ENCODE measurements around the gene ARRDC1.

- no peak for TF ChIP-seq EZH2 (IDR thresholded peaks at IDR 0.05; ENCODE audit: borderline replicate concordance, low read depth, low read length)
- TF ChIP-seq RFX1 (IDR thresholded peaks at IDR 0.05), result no peak
Measured at GRCh38 chr9:137606734-137607138, 1.2 kb downstream of the ARRDC1 start.

Measured in K562 (cell line).